Ovary (tissue), 9 donors: Measurements from ENCODE around the gene ETNK2. TPM values are rescaled to one million over a fixed set of nuclear protein-coding genes. Genes with fewer than 3 reads are reported as not detected.

Source experiments
- DNase-seq, 5 donors: peaks; one replicate each; pipeline ENCODE4 v3.0.0-alpha.2; 2019 to 2020
- H3K27ac ChIP-seq, 2 donors: fragments of 200-600 bp; one replicate each; pipeline versions ENCODE4 v1.5.1 to v1.8.0; 2019 to 2022
- H3K27me3 ChIP-seq: fragments of 200-600 bp; one replicate; pipeline ENCODE4 v1.8.0; 2022
- H3K36me3 ChIP-seq: fragments of 200-600 bp; sonication (generic); one replicate; pipeline ENCODE4 v1.5.1; 2019
- H3K4me1 ChIP-seq: one replicate; pipeline ENCODE4 v1.8.1; 2013; ENCODE audit warnings: mild to moderate bottlenecking, moderate library complexity; ENCODE audit not compliant: insufficient read depth
- H3K4me3 ChIP-seq: fragments of 200-600 bp; sonication (generic); one replicate; pipeline ENCODE4 v1.5.1; 2017
- H3K9me3 ChIP-seq, 2 donors: fragments of 200-600 bp in 1 of 2; sonication (generic) in 1 of 2; one replicate each; pipeline versions ENCODE4 v1.5.1 to v1.8.1; 2013 to 2019; ENCODE audit warnings: mild to moderate bottlenecking in 1 of 2, moderate library complexity in 1 of 2
- CTCF ChIP-seq, 3 donors: fragments of 450-650 bp in 2 of 3; fragments of 200-600 bp in 1 of 3; IDR thresholded peaks; one replicate each; pipeline versions ENCODE4 v1.5.1 to v1.8.0; 2016 to 2022; ENCODE audit warnings: antibody characterized with exemption in 3 of 3, mild to moderate bottlenecking in 1 of 3
- EP300 ChIP-seq: sonication (generic); formaldehyde crosslinking; IDR thresholded peaks from one replicate; pipeline ENCODE4 v1.6.1; 2017; ENCODE audit warnings: antibody characterized with exemption
- POLR2A ChIP-seq: fragments of 450-650 bp; IDR thresholded peaks from one replicate; pipeline ENCODE4 v1.6.1; 2017; ENCODE audit warnings: antibody characterized with exemption, mild to moderate bottlenecking, moderate library complexity
- WGBS, 3 donors: extraction: QIAGEN DNeasy Blood & Tissue Kit in 1 of 3; methylation state at CpG; one replicate each; pipeline versions ENCODE4 v1.1.5 to v1.1.7; 2013 to 2017; 5-methylcytosine and 5-hydroxymethylcytosine counted together
- intact Hi-C, 4 donors: fragments of 100-400 bp; cut with DNase I; formaldehyde crosslinking; loops; one replicate each; pipeline versions ENCODE4 v1.11.0 to v1.15.1; 2022 to 2023
- polyA plus RNA-seq, 2 donors: library from polyadenylated mRNA; stranded (reverse); fragments of 200-250 nt in 1 of 2; fragments of 350-450 nt in 1 of 2; fragmentation: Illumina TruSeq in 1 of 2; extraction: RNeasy Lipid Tissue Mini Kit (QIAGEN cat#74804) in 1 of 2; gene quantifications; one replicate each; pipeline ENCODE4 v1.2.3, GENCODE V29; 2013 to 2014
- total RNA-seq, 7 donors: library from RNA; depleted of rRNA in 2 of 7; stranded (reverse); fragments of >200 nt in 2 of 7; fragmentation: NEBNext Ultra II Directional in 3 of 7; extraction: Animal tissue kit (Norgen Biotek cat#: 25700) in 3 of 7; gene quantifications; one replicate each; pipeline versions ENCODE4 v1.1.0 to v1.2.4, GENCODE V29; 2016 to 2023
- donor health status: DM: no; HTN: no; CAD: no; lungs with moderate emphysema.
- donor health status: DM: no; HTN: no; CAD: no.
- donor health status: Bipolar disorder and iron deficiency.
- donor health status: DM: yes; HTN: yes; CAD: no.
- donor health status: DM: no; HTN: no; CAD: no.
- donor health status: DM: yes; HTN: yes; CAD: no.

Gene ETNK2
- total and polyA plus RNA-seq, 9 donors = 16.3 to 60.9 (median 40.3) TPM

DNA sequence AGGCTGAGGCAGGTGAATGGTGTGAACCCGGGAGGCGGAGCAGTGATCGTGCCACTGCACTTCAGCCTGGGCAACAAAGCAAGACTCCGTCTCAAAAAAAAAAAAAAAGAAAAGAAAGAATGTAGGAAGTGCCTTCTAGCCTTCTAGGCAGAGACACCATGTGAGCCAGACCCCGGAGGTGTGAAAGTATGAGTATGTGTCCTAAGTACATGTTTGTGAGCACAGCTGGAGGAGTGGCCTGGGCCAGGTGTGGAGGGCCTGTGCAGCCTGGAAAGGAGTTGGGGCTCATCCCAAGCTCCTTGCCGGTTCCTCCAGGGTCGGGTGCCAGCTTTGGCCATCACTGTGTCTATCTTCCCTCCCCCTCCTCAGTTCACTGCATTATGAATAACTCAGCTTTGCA is 66.0 kb downstream of the ETNK2 start:
- 73 to 82% (median 80%) methylated on average over 7 of the region's 7 CpGs for WGBS, 3 donors
- Histone ChIP-seq H3K27me3 (no peaks in the 10 kb centered on the region), H3K4me1 (peaks cover 24% of the 10 kb centered on the region), H3K27ac (no peak overlapping the region), H3K9me3 (no peaks in the 10 kb centered on the region), H3K36me3 (no peaks in the 10 kb centered on the region), H3K4me3 (no peak overlapping the region)
- no peak for DNase-seq
- no peak for TF ChIP-seq POLR2A
- TF ChIP-seq CTCF (IDR thresholded peaks at IDR 0.05) = no peak
- TF ChIP-seq EP300 = no peak
- intact Hi-C loops = no loop called here

DNA sequence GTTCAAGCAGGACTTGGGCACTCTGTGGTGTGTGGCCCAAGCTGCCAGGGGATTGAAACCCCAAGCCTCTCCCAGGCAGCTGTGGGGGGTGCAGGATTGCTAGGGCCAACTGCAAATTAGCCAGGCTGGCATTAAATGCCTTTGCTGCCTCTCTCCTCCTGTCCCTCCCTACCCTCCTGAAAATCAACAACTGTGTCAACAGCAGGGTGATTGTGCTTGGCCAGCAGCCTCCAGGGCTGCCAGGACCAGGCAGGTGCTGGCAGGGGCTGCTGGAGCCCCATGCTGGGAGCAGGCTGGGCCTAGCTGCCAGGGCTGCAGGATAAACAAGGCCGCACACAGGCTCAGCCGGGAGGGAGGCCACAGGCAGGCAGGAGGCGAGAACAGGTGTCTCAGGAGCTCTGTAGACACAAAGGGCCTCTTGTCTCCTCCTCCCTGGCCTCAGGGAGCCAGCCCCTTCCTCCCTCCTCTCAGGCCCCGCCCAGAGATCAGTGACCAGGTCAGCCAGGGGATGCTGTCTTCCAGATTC is 67.5 kb downstream of the ETNK2 start:
- no peak for DNase-seq

GRCh38 chr1:204083491-204083890 is 68.4 kb downstream of the ETNK2 start:
- H3K4me1 ChIP-seq = peaks cover 24% of the 10 kb centered on the region

More for the DNA sequence above, 67.5 kb downstream of the ETNK2 start:
- Histone ChIP-seq H3K4me3 (no peak overlapping the region), H3K4me1 (peaks cover 29% of the 10 kb centered on the region), H3K9me3 (no peaks in the 10 kb centered on the region), H3K36me3 (no peaks in the 10 kb centered on the region), H3K27ac (no peak overlapping the region), H3K27me3 (no peaks in the 10 kb centered on the region)
- TF ChIP-seq EP300 (no peak), CTCF (IDR thresholded peaks at IDR 0.05) (no peak), POLR2A (no peak)
- intact Hi-C loops = loop anchor here in 1 of 4 donors (5.0 kb wide), 1 partner anchor 43 kb away; no protein-coding TSS in a partner anchor
- WGBS, 3 donors = 69 to 77% (median 75%) methylated on average over 4 of the region's 4 CpGs

DNA sequence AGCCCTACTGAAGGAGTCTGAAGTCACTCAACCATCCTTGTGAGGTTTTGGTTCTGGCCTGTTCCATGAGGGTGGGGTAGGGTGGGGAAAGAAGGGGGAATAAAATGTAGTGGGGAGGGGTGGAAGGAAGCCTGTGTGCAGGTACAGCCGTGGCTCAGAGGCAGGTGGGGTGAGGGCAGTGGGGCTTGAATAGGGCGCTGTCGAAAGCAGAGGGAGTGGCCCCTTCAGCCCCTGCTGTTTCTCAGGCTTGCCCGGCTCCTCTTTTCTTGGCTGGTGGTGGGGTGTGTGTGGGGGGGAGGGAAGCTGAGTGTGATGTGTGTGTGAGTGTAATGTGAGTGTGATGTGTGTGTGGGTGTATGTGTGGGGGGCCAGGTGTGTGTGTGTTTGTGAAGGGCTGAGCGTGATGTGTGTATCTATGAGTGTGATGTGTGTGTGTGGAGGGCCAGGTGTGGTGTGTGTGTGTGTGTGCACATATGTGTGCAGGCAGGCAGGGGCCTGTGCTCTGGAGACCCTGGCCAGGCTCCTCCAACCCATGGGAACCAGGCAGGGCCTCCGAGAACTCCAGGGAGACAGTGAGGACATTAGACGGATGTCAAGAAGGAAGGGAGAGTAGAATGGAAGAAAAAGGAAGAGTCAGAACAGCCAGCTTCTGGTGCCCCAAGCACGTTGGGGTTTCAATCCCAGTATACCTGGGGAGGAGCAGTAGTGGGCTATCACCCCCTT is 69.9 kb downstream of the ETNK2 start:
- no peak overlapping the region for H3K27ac ChIP-seq
- intact Hi-C loops = loop anchor here in 1 of 4 donors (5.0 kb wide), 1 partner anchor 45 kb away; no protein-coding TSS in a partner anchor
- no peak for TF ChIP-seq EP300
- no peak for TF ChIP-seq CTCF (IDR thresholded peaks at IDR 0.05)
- TF ChIP-seq POLR2A = no peak
- H3K4me1 ChIP-seq = peaks cover 20% of the 10 kb centered on the region
- no peak overlapping the region for H3K4me3 ChIP-seq
- DNase-seq = no peak
- no peaks in the 10 kb centered on the region for H3K36me3 ChIP-seq
- no peaks in the 10 kb centered on the region for H3K9me3 ChIP-seq
- H3K27me3 ChIP-seq = no peaks in the 10 kb centered on the region
- 77 to 88% (median 81%) methylated on average over 7 to 8 of the region's 8 CpGs for WGBS, 3 donors

More at GRCh38 chr1:204083491-204083890, 68.4 kb downstream of the ETNK2 start:
- DNase-seq = no peak
- Histone ChIP-seq H3K9me3 (no peaks in the 10 kb centered on the region), H3K27me3 (no peaks in the 10 kb centered on the region), H3K36me3 (no peaks in the 10 kb centered on the region), H3K27ac (no peak overlapping the region), H3K4me3 (no peak overlapping the region)
- intact Hi-C loops = loop anchor here in 1 of 4 donors (5.0 kb wide), 1 partner anchor 44 kb away; no protein-coding TSS in a partner anchor
- TF ChIP-seq POLR2A = no peak
- TF ChIP-seq CTCF (IDR thresholded peaks at IDR 0.05) = no peak
- no peak for TF ChIP-seq EP300
- 93 to 94% (median 94%) methylated on average over 7 of the region's 7 CpGs for WGBS, 3 donors
